ENCODE results near the gene SIRT2.

- peak; percentile 22; the same call in 1 of the 2 replicates for TF ChIP-seq CTCF (conservative IDR thresholded peaks at IDR 0.05; ENCODE audit: low read length)
- no peak for TF ChIP-seq EZH2phosphoT487 (IDR thresholded peaks at IDR 0.05; ENCODE audit: borderline replicate concordance, low read depth, low read length)
Measured at GRCh38 chr19:38917921-38918491, 18.6 kb upstream of the SIRT2 start.
